OCI-LY3 (cell line): Measurements from ENCODE around the gene MOB3B.

Source experiments
- CTCF ChIP-seq: fragments of 200-600, 300-600 bp; sonication (generic); IDR thresholded peaks from 2 replicates; pipeline ENCODE4 v1.5.1; 2014; ENCODE audit warnings: antibody characterized with exemption, low read length, low read depth
- EZH2phosphoT487 ChIP-seq: fragments of 200-600 bp; shearing (Covaris generic); IDR thresholded peaks from 2 replicates; pipeline ENCODE4 v1.6.1; 2018; ENCODE audit warnings: antibody characterized with exemption, mixed run types, low read depth

- TF ChIP-seq CTCF (no peak), EZH2phosphoT487 (no peak)
Observed at GRCh38 chr9:27431543-27432147, 98.0 kb downstream of the MOB3B start.
